Psoas muscle (tissue), 8 donors: Measurements from ENCODE around the gene ASPG. TPM values are rescaled to one million over a fixed set of nuclear protein-coding genes. Genes with fewer than 3 reads are reported as not detected.

Experiments used
- ATAC-seq, 4 donors: fragments of 200-7000 bp; cut with Tn5 transposase; one replicate each; pipeline ENCODE4 v1.9.1; 2020; ENCODE audit warnings: moderate library complexity in 3 of 4, mild to moderate bottlenecking in 2 of 4
- DNase-seq, 2 donors: peaks; one replicate each; pipeline ENCODE4 v3.0.0-alpha.2; 2020
- H3K27ac ChIP-seq: fragments of 200-600 bp; one replicate; pipeline ENCODE4 v1.8.0; 2022
- H3K27me3 ChIP-seq, 3 donors: fragments of 200-600 bp in 1 of 3; one replicate each; pipeline versions ENCODE4 v1.6.1 to v1.8.0; 2013 to 2022; ENCODE audit warnings: low read length in 2 of 3, mild to moderate bottlenecking in 2 of 3, moderate library complexity in 1 of 3; ENCODE audit not compliant: insufficient read depth in 3 of 3
- H3K36me3 ChIP-seq, 2 donors: fragments of 200-600 bp in 1 of 2; one replicate each; pipeline versions ENCODE4 v1.6.1 to v1.8.0; 2013 to 2022; ENCODE audit warnings: low read depth in 1 of 2, mild to moderate bottlenecking in 1 of 2, moderate library complexity in 1 of 2; ENCODE audit not compliant: insufficient read depth in 1 of 2
- H3K4me1 ChIP-seq: fragments of 200-600 bp; one replicate; pipeline ENCODE4 v1.8.0; 2022
- H3K4me3 ChIP-seq: fragments of 200-600 bp; one replicate; pipeline ENCODE4 v1.8.0; 2022; ENCODE audit warnings: mild to moderate bottlenecking
- H3K9me3 ChIP-seq: fragments of 200-600 bp; one replicate; pipeline ENCODE4 v1.8.0; 2022
- WGBS, 3 donors: extraction: QIAGEN DNeasy Blood & Tissue Kit; methylation state at CpG; one replicate each; pipeline versions ENCODE4 v1.1.6 to v1.1.7; 2013; 5-methylcytosine and 5-hydroxymethylcytosine counted together
- intact Hi-C, 2 donors: fragments of 100-400 bp; cut with DNase I; formaldehyde crosslinking; loops; one replicate each; pipeline versions ENCODE4 v1.11.0 to v1.14.2; 2022
- polyA plus RNA-seq, 3 donors: library from polyadenylated mRNA; stranded (reverse); fragments of 200-250 nt; gene quantifications; one replicate each; pipeline ENCODE4 v1.2.3, GENCODE V29; 2013
- total RNA-seq, 4 donors: library from RNA; stranded (reverse); fragmentation: NEBNext Ultra II Directional in 2 of 4; extraction: Animal tissue kit (Norgen Biotek cat#: 25700) in 2 of 4; gene quantifications; one replicate each; pipeline versions ENCODE4 v1.2.1 to v1.2.4, GENCODE V29; 2021 to 2023
- TF ChIP-seq, protein P1 (sequence below): fragments of 200-600 bp; IDR thresholded peaks from one replicate; pipeline ENCODE4 v1.8.0; 2022; ENCODE audit warnings: antibody characterized with exemption
- donor health status: healthy with polysubstance abuse.
- donor health status: DM: no; HTN: no; CAD: no; lungs with moderate emphysema.
- donor health status: Bipolar disorder and iron deficiency.
- donor health status: healthy.
- donor health status: DM: yes; HTN: yes; CAD: no.
- donor health status: DM: no; HTN: no; CAD: no.
- donor health status: DM: no; HTN: no; CAD: no.
- donor health status: DM: yes; HTN: yes; CAD: no.

Gene ASPG
- total and polyA plus RNA-seq, 7 donors, result 0.04 to 0.84 (median 0.33) TPM; not detected in 1

DNA sequence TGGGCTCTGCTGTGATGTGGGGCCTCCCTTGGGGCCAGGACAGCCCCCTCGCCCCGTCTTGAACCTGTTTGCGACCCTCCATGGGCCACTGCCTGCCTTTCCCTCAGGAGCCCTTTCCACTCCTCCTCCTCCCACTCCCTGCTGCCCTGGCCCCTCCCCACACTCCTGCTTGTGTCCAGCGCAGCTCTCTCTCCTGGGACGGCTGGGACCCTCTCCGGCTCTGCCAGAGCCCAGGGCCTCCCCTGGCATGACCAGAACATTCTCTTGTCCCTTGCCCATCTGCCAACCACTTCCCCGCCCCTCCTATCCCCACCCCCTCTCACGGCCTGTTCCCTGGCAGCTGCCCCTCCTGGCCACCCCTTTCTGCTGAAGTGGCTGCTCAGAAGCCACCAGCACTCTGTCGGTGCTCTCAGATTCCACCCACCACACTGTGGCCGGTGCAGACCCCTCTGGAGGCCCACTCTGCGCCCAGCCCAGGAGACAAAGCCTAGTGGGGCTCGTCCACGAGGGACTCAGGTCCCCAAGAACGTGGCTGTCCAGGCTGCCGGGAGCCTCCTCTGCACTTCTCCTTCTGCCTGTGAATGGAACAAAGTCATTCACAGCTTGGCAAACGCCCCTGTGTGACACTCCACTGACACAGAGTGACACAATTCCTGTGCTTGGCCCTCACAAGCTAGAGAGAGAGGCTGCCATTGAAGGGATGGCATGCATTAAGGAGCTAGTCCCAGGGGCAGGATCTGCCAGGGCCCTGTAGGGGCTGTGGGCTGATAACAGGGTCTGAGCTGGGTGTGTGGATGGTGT lies 1.4 kb downstream of the ASPG start:
- Histone ChIP-seq H3K4me3 (no peak overlapping the region), H3K36me3 (no peaks in the 10 kb centered on the region), H3K27me3 (peaks cover 0 to 25% (median 20%) of the 10 kb centered on the region in 3 donors), H3K9me3 (no peaks in the 10 kb centered on the region), H3K4me1 (peaks cover 8% of the 10 kb centered on the region), H3K27ac (no peak overlapping the region)
- no peak for ATAC-seq
- 48 to 63% (median 55%) methylated on average over 13 to 16 of the region's 16 CpGs for WGBS, 3 donors
- DNase-seq, result no peak
- intact Hi-C loops, result no loop called here
- TF ChIP-seq, protein P1, sequence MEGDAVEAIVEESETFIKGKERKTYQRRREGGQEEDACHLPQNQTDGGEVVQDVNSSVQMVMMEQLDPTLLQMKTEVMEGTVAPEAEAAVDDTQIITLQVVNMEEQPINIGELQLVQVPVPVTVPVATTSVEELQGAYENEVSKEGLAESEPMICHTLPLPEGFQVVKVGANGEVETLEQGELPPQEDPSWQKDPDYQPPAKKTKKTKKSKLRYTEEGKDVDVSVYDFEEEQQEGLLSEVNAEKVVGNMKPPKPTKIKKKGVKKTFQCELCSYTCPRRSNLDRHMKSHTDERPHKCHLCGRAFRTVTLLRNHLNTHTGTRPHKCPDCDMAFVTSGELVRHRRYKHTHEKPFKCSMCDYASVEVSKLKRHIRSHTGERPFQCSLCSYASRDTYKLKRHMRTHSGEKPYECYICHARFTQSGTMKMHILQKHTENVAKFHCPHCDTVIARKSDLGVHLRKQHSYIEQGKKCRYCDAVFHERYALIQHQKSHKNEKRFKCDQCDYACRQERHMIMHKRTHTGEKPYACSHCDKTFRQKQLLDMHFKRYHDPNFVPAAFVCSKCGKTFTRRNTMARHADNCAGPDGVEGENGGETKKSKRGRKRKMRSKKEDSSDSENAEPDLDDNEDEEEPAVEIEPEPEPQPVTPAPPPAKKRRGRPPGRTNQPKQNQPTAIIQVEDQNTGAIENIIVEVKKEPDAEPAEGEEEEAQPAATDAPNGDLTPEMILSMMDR, result no peak

DNA sequence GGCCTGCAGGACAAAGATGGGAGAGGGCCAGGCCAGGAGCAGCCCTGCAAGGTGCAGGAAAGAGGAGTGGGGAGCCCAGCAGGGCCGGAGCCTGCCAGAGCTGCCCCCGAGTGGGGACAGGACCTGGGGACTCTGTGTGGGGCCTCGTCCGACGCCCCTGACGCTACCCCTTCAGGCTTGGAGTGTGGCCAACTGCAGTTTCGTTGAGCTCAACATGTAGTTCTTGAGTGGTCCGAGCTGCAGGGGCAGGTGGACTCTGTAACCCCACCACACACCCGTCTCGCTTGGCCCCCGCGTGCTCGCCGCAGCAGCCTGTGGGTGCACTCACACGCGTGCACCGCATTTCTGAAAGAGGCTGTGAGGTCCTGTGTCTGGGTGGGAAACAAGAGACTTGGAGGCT lies 2.0 kb downstream of the ASPG start:
- TF ChIP-seq, protein P1, result no peak
- no peaks in the 10 kb centered on the region for H3K9me3 ChIP-seq
- H3K27ac ChIP-seq, result no peak overlapping the region
- peak in 1 of 2 donors; percentile 13 for DNase-seq
- no peaks in the 10 kb centered on the region for H3K36me3 ChIP-seq
- peaks cover 0 to 25% (median 21%) of the 10 kb centered on the region in 3 donors for H3K27me3 ChIP-seq
- WGBS, 3 donors, result 78 to 98% (median 83%) methylated on average over 11 to 17 of the region's 17 CpGs
- ATAC-seq, result no peak
- H3K4me3 ChIP-seq, result no peak overlapping the region
- intact Hi-C loops, result no loop called here
- peaks cover 8% of the 10 kb centered on the region for H3K4me1 ChIP-seq

DNA sequence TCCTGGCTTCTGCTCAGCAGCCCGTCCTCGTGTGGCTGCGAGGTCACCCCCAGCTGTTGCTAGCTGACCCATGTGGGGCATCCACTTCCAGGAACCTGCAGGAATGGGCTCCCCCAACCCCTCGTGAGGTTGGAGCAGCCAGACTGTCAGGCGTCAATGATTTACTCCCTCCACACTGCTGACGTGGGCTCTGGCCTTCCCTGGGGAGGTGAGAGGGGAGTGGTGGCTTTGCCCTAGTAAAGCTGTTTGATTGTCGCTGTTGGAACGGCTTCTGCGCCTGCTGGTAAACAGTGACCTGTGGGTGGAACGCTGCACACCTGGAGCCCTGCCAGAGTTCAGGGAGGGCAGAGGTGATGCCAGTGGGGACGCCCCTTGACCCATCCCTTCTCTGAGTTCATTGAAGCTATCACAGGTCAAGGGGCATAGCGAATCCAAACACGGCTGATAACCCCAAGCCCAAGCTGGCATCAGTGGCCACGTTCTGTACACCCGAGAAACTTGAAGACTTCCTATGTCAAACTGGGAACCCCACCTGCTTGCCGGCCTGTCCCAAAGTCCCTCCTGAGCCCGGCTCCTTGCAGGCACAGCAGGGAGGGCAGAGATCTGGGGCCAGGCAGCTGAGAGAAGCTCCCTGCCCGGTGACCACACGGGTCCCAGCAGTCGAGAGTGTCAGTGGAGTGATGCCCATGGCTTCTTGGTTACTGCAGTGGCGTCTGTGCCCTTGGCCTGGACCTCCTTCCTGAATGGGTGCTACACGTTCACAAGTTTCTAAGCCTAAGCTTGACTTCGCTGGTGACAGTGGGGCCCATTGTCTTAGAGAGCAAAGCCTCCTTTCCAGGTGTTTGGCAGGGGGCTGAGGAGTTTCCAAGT lies 2.7 kb downstream of the ASPG start:
- Histone ChIP-seq H3K36me3 (no peaks in the 10 kb centered on the region), H3K4me3 (no peak overlapping the region), H3K9me3 (no peaks in the 10 kb centered on the region), H3K4me1 (peaks cover 2% of the 10 kb centered on the region), H3K27me3 (peaks cover 0 to 25% (median 23%) of the 10 kb centered on the region in 3 donors), H3K27ac (no peak overlapping the region)
- intact Hi-C loops, result no loop called here
- WGBS, 3 donors, result 74 to 78% (median 75%) methylated on average over 23 of the region's 23 CpGs
- ATAC-seq (no peak), DNase-seq (no peak)
- TF ChIP-seq, protein P1, result no peak

DNA sequence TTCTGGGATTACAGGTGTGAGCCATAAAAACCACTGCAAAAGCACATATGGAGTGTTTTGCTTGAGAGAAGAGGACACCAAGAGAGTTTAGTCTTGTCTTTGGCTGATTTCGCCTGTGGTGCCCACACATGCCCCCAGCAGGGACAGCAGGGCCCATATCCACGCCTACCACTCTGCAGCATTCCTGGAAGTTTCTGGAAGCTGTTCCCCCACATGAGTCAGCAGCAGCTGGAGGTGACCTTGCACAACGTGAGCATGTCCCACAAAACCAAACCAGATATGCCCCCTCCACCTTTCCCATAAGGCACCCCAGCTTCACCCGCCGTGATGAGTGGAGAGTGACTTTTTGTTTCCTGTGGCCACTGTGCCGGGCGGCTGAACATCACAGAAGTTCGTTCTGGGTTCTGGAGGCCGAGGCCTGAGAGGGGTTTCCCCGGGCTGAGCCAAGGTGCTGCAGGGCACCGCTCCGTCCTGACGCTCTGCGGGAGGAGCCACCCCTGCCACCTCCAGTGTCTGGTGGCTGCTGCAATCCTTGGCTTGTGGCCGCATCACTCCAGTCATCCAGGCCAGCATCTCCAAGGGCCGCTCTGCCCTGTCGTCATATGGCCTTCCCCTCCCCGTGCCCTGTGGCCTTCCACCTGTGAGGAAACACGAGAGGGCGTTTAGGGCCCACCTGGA lies 4.7 kb downstream of the ASPG start:
- TF ChIP-seq, protein P1, result no peak
- Histone ChIP-seq H3K4me3 (no peak overlapping the region), H3K36me3 (no peaks in the 10 kb centered on the region), H3K27ac (no peak overlapping the region), H3K9me3 (no peaks in the 10 kb centered on the region), H3K4me1 (no peaks in the 10 kb centered on the region), H3K27me3 (peaks cover 0 to 33% (median 23%) of the 10 kb centered on the region in 3 donors)
- 90 to 94% (median 90%) methylated on average over 20 of the region's 20 CpGs for WGBS, 3 donors
- ATAC-seq (no peak), DNase-seq (peak in 1 of 2 donors; percentile 19)
- intact Hi-C loops, result no loop called here
